AG04450 (cell line): ENCODE measurements around the gene TMEM215. TPM values are rescaled to one million over a fixed set of nuclear protein-coding genes. Genes with fewer than 3 reads are reported as not detected.

Experiments used
- CTCF ChIA-PET: fragments of 300-600, 350-600 bp; formaldehyde crosslinking; extraction: SDS; loops from one replicate; lab custom pipeline; 2022; ENCODE audit warnings: antibody characterized with exemption, inconsistent platforms; lab: Charles Lee
- POLR2A ChIA-PET: fragments of 350-600 bp; formaldehyde crosslinking; extraction: SDS; loops from one replicate; lab custom pipeline; 2021; ENCODE audit warnings: antibody characterized with exemption, inconsistent platforms; lab: Yijun Ruan, JAX
- DNase-seq: peaks from one replicate; pipeline ENCODE4 v3.0.0-alpha.2; 2011; ENCODE audit warnings: low read depth, low spot score
- H3K27ac ChIP-seq: one replicate; pipeline ENCODE4 v1.5.1; 2012; ENCODE audit warnings: low read depth, low read length, control low read depth
- H3K27me3 ChIP-seq: one replicate; pipeline ENCODE4 v1.6.0; 2012; ENCODE audit warnings: low read length; ENCODE audit not compliant: control insufficient read depth, insufficient read depth
- H3K4me3 ChIP-seq: 2 replicates; pipeline ENCODE4 v1.5.1; 2011; ENCODE audit warnings: mild to moderate bottlenecking, low read depth, low read length, control low read depth
- H3K9me3 ChIP-seq: 2 replicates; pipeline ENCODE4 v1.5.1; 2012; ENCODE audit warnings: low read length; ENCODE audit not compliant: control insufficient read depth, insufficient read depth
- polyA plus RNA-seq: library from polyadenylated mRNA; depleted of rRNA; stranded (reverse); fragments of >200 nt; gene quantifications from 2 replicates; pipeline ENCODE4 v1.2.3, GENCODE V29; 2011; rRNA removed
- small RNA-seq: library from RNA; depleted of rRNA; stranded (forward); fragments of <200 nt; gene quantifications from one replicate; pipeline ENCODE3, GENCODE V24; 2012; ENCODE audit warnings: low read depth; ENCODE audit not compliant: insufficient read length
- TF ChIP-seq, protein P1 (sequence below): IDR thresholded peaks from 2 replicates; pipeline ENCODE4 v1.5.1; 2011; ENCODE audit warnings: low read depth, low read length, control low read depth, inconsistent platforms

The TMEM215 gene
- polyA plus RNA-seq, 1 experiment: not detected

DNA sequence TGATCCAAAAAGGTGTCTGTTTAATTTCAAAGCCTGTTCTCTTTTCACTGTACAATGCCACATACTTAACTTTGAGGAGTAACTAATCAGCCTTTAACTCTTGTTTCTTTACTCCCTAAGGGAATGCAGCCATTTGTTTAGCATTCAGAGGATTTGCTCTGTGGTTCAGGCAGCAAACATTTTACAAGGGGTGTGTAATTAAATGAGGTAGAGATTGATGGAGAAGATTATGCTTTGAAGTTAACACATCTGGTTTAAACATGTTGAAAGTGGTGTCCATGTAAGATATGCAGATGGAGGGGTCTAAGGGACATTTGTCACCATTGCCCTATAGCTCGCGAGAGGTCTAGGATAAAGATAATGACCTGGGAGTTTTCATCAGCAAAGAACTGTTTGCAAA, 41.9 kb downstream of the TMEM215 start:
- TF ChIP-seq, protein P1, sequence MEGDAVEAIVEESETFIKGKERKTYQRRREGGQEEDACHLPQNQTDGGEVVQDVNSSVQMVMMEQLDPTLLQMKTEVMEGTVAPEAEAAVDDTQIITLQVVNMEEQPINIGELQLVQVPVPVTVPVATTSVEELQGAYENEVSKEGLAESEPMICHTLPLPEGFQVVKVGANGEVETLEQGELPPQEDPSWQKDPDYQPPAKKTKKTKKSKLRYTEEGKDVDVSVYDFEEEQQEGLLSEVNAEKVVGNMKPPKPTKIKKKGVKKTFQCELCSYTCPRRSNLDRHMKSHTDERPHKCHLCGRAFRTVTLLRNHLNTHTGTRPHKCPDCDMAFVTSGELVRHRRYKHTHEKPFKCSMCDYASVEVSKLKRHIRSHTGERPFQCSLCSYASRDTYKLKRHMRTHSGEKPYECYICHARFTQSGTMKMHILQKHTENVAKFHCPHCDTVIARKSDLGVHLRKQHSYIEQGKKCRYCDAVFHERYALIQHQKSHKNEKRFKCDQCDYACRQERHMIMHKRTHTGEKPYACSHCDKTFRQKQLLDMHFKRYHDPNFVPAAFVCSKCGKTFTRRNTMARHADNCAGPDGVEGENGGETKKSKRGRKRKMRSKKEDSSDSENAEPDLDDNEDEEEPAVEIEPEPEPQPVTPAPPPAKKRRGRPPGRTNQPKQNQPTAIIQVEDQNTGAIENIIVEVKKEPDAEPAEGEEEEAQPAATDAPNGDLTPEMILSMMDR: no peak
- H3K4me3 ChIP-seq: no peak overlapping the region
- POLR2A ChIA-PET: no interaction called here
- no peaks in the 10 kb centered on the region for H3K27me3 ChIP-seq
- no peak overlapping the region for H3K27ac ChIP-seq
- no peaks in the 10 kb centered on the region for H3K9me3 ChIP-seq
- CTCF ChIA-PET: no interaction called here
- DNase-seq: no peak

DNA sequence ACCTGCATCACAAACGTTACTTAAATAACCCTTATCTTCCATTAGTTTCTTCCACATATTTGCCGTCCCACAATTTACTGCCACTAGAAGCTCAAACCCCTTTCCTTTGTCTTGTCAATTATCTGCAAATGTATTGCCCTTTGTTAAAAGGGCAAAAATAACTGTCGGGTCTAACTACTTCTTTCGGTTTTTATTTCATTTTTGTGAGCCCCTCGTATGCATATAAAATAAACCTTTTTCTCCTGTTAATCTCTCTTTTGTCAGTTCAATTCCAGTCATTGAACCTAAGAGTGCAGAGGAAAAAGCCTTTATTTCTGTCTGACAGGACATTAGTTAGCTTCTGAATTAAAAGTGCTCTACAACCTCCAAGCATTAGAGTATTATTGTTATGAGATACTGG, 45.5 kb downstream of the TMEM215 start:
- Histone ChIP-seq H3K4me3 (no peak overlapping the region), H3K27ac (no peak overlapping the region), H3K27me3 (no peaks in the 10 kb centered on the region), H3K9me3 (no peaks in the 10 kb centered on the region)
- CTCF ChIA-PET: interaction anchor here (0.7 kb wide), 1 partner anchor 17 kb away, joined by 5 read pairs; no protein-coding TSS in a partner anchor
- DNase-seq: no peak
- TF ChIP-seq, protein P1: no peak
- POLR2A ChIA-PET: no interaction called here

DNA sequence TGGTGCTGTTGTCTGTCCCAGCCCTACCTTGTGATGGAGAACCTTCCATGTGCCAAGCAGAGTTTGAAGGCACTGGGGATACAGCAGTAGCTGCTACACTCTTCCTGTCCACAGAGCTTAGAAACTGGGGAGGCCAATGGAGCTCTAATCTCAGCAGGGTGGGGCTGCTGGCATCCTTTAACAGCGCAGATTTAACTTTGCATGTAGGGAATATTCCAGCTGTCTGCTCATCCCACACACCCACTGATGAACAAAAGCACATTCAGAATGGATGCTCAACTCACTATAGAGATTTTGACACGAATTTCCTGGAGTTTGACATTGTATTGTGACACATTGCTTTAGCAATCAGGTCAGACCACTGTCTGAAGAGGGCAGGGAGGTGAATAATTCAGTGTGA, 49.0 kb downstream of the TMEM215 start:
- no peak overlapping the region for H3K4me3 ChIP-seq
- TF ChIP-seq, protein P1: no peak
- CTCF ChIA-PET: no interaction called here
- POLR2A ChIA-PET: no interaction called here
- H3K27ac ChIP-seq: no peak overlapping the region
- peaks cover 3% of the 10 kb centered on the region for H3K27me3 ChIP-seq
- DNase-seq: no peak
- H3K9me3 ChIP-seq: no peaks in the 10 kb centered on the region

Small RNA genes within 50 kb of the gene (small RNA-seq; reads per million reads assigned to genes)
- not detected for gene RF00019

Other genes with a start within 250 kb of the TMEM215 start
- 7.2 and 11.6 TPM in 2 replicates for gene SMIM27, start 231.2 kb upstream of the TMEM215 start, polyA plus RNA-seq
- gene TOPORS, start 231.0 kb upstream of the TMEM215 start, polyA plus RNA-seq: 14.4 and 20.4 TPM in 2 replicates
- 60.2 and 65.3 TPM in 2 replicates for gene NDUFB6, start 210.4 kb upstream of the TMEM215 start, polyA plus RNA-seq
- gene TAF1L, start 147.9 kb upstream of the TMEM215 start, polyA plus RNA-seq: 0.01 TPM in 1 of 2 replicates, not detected in the other
- gene APTX, start 218.1 kb downstream of the TMEM215 start, polyA plus RNA-seq: 39.9 and 46.2 TPM in 2 replicates
- gene DNAJA1, start 241.7 kb downstream of the TMEM215 start, polyA plus RNA-seq: 180 and 237 TPM in 2 replicates